HG03108 (cell line): Measurements from ENCODE around the gene PRR13.
"Not testable (repeated sequence)": the region's sequence is repeated elsewhere in the genome, so short reads cannot be mapped to it uniquely, and the experiment has no call there.

Experiments
- ATAC-seq: cut with Tn5 transposase; IDR thresholded peaks from one replicate; pipeline ENCODE4 v1.9.1; 2021; ENCODE audit warnings: moderate library complexity; ENCODE audit not compliant: unreplicated experiment

PRR13 gene

GRCh38 chr12:53435326-53435725 is 6.2 kb upstream of the PRR13 start:
- ATAC-seq: not testable (repeated sequence)

- not testable (repeated sequence) for ATAC-seq
These were observed 2.0 kb upstream of the PRR13 start for GRCh38 chr12:53439582-53439981.

- no peak for ATAC-seq
These were observed 2.4 kb downstream of the PRR13 start for GRCh38 chr12:53443955-53444354.

GRCh38 chr12:53444593-53445325 is 3.2 kb downstream of the PRR13 start:
- ATAC-seq: not testable (repeated sequence)

DNA sequence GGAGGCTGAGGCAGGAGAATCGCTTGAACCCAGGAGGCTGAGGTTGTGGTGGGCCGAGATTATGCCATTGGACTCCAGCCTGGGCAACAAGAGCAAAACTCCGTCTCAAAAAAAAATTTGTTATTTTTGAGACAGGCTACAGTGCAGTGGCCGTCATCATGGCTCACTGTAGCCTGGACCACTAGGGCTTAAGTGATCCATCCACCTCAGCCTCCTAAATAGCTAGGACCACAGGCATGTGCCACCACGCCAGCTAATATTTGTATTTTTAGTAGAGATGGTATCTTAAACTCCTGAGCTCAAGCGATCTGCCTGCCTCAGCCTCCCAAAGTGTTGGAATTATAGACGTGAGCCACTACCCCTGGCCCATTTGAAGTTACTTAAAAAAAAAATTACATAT is 9.4 kb downstream of the PRR13 start:
- ATAC-seq: no peak

DNA sequence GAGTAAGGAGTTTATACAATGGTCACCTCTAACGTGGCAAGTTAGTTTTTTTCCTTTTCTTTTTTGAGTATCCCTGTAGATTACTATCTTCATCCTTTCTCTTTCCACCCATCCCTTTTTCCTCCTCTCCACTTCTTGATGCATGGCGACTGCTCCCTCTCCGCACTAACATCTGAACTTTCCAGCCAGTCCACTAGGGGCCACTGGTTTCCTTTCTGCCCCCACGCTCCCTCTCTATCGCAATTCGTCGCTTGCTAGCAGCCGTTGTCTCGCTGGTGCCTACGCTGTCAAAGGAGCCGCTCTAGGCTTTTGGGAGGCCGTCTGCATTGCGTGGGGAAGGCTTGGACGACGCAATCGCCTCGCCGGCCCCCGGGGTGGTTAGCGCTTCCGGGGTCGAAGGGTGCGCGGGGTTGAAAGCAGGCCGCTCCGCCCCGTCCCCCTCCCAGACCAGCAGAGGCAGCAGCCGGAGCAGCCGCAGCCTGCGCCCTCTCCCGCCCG is 10.2 kb downstream of the PRR13 start, which contains the start of gene PCBP2:
Gene PCBP2 (plus strand): TSS at position 442 of the 498 bp plus-strand sequence. CDS start 2,699 bp downstream, outside the sequence.
- peak; percentile 96 for ATAC-seq

GRCh38 chr12:53452159-53453077 is 10.9 kb downstream of the PRR13 start:
- peak; percentile 26 for ATAC-seq

GRCh38 chr12:53453953-53454640 is 12.6 kb downstream of the PRR13 start:
- no peak for ATAC-seq

DNA sequence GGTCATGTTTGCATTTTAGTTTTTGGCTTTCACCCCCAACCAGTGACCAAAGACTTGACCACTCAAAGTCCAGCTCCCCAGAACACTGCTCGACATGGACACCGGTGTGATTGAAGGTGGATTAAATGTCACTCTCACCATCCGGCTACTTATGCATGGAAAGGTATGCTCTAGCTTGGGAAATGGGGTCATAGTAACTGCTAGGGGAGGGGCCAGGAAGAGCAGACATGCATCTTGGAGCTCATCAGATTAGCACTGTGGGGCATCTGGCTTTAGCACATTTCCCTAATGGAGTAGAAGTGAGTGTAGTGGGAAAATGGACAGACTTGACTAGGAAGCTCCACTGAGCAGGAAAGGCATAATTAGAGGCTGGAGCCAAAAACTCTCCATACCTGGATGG is 13.2 kb downstream of the PRR13 start:
- no peak for ATAC-seq

GRCh38 chr12:53456654-53457366 is 15.3 kb downstream of the PRR13 start:
- no peak for ATAC-seq

DNA sequence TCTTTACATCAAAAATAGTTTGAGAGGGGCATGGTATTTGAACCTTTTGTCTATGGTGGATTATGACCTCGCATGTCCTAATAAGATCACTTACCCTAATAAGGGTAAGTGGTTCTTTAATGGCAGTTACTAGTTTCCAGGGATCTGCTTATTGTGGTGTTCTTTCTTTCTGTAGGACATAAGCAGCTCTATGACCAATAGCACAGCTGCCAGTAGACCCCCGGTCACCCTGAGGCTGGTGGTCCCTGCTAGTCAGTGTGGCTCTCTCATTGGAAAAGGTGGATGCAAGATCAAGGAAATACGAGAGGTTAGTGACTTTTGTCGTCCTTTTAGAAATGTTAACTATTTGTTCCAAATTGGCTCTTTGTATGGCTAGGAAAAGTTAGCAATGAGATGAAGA is 17.6 kb downstream of the PRR13 start:
- ATAC-seq: no peak

DNA sequence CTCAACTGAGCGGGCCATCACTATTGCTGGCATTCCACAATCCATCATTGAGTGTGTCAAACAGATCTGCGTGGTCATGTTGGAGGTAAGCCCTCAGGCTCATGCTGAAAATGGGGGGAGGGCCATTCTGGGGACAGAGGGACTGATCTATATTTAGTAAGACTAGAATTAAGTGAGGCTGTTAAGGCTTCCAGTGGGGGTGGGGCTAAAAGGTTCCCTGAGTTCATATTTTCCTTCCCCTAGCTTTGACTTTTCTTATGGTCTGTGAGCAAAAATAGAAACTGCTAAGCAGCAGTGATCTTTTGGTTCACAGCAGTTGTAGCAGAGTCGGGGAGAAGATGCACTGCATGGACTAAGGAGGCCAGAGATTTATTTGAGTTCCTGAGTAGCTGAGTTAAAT is 19.5 kb downstream of the PRR13 start:
- no peak for ATAC-seq

- ATAC-seq: no peak
These were observed 20.1 kb downstream of the PRR13 start for GRCh38 chr12:53461591-53461990.

DNA sequence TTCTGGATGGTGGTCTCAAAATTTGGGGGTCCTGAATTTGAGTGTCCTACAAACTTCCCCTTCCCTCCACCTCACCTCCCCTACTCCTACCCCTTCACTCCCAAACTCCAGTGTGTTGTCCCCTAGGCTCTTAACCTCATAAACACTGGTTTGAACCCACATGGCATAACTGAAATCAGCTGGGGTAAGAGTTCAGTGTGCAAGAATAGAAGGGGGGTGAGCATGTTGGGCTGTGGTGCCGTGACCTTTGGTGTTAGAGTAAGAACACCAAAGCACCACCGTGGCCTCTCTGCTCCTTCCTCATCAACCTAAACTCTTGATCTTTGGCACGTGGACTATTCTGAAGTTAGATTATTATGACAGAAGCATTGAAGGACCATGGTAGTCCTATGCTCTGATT is 21.4 kb downstream of the PRR13 start:
- ATAC-seq: no peak

DNA sequence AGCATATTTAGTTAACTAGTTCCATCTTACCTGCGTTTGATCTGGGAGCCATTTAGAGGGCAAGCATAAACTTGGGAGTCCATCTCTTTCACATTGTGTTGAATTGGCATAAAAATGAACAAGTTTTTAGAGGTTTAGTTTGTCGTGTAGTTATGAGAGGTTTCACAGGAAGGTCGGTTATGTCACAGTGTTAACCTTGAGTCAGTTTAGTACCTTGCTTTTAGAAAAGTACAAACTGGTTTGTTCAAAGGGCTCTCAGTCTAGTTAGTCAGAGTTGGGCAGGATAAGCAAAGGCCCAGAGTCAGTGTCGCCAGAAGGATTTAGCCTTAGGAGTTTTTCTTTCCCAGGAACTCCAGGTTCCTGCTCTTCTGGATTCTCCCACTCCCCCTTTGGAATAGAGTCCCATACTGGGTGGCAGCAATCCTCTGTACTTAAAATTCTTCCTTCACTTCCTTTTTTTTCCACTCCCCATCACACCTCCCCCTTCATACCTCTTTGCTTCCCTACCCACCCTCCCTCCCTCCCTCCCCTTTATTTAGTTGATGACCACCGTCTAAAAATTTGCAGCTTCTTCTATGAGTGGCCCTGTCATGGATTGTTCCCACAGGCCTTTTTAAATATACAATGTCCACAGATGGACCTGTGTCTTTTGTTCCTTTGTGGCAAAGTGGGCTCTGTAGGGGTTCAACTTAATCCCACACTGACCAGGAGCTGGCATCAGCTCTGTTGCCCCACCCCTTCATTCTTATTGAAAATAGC is 22.4 kb downstream of the PRR13 start:
- ATAC-seq: no peak

GRCh38 chr12:53464685-53465418 is 23.3 kb downstream of the PRR13 start:
- no peak for ATAC-seq

DNA sequence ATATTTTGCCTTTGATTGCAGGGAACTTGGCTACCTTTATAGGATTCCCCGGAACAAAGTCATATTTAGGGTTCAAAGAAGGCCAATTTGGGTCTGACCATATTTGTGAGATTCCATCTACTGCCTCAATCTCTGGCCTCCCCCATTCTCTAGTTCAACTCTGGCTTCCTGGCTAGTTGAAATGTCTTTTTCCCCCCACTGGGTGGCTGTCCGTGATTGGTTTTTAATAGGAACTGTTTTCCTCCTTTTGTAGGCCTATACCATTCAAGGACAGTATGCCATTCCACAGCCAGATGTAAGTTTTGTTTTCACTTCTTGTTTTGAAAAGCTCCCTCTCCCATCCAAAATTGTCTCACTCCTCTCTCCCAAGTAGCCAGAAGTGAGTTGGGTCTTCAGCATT is 24.1 kb downstream of the PRR13 start:
- no peak for ATAC-seq

DNA sequence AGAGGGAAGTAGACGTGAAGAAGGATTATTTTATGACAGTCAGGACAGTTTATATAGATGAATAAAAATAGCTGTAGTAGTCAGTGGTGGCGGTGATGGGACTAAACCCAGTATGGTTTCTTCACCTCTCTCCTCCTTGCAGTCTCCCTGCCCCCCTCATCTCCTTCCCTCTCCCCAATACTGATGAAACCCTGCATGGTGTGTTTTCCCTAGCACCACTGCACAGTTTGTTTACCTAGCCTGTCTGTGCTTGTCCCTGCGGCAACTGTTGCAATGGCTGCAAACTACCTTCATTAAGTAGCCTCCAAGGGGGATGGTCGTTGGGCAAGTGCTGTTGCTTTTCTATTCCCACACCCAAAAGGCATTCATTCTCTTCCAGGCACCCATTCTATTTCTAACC is 25.1 kb downstream of the PRR13 start:
- no peak for ATAC-seq

- no peak for ATAC-seq
These were observed 25.5 kb downstream of the PRR13 start for GRCh38 chr12:53467082-53467481.
